NB4 (cell line): Measurements from ENCODE around the gene LRRC8B.

Experiments
- CTCF ChIP-seq: IDR thresholded peaks from one replicate; pipeline ENCODE4 v1.5.1; 2012; ENCODE audit warnings: low read depth, low read length
- MAX ChIP-seq: IDR thresholded peaks from 2 replicates; pipeline ENCODE4 v1.6.1; 2011; ENCODE audit warnings: low read depth, low read length
- MYC ChIP-seq: IDR thresholded peaks from 2 replicates; pipeline ENCODE4 v1.6.1; 2011; ENCODE audit warnings: low read depth, low read length
- POLR2A ChIP-seq: IDR thresholded peaks from 2 replicates; pipeline ENCODE4 v1.6.1; 2011; ENCODE audit warnings: mild to moderate bottlenecking; ENCODE audit not compliant: insufficient read length; ENCODE audit errors: extremely low read depth

GRCh38 chr1:89567797-89568196 lies 43.2 kb downstream of the LRRC8B start:
- TF ChIP-seq POLR2A (no peak), CTCF (no peak), MYC (no peak), MAX (no peak)
